ENCODE measurements around the gene KRTAP5-3.
"Not testable (repeated sequence)": the region's sequence is repeated elsewhere in the genome, so short reads cannot be mapped to it uniquely, and the experiment has no call there.

Gene KRTAP5-3

GRCh38 chr11:1608363-1608762 lies at the start of gene KRTAP5-3:
TSS of gene KRTAP5-3 (minus strand) at chr11:1608463. CDS start at chr11:1608385, 78 bp downstream.
- DNase-seq: no peak

GRCh38 chr11:1656670-1657069 lies 48.4 kb upstream of the KRTAP5-3 start:
- DNase-seq: no peak

- no peak for DNase-seq
These were observed 47.8 kb upstream of the KRTAP5-3 start for GRCh38 chr11:1656061-1656441.

GRCh38 chr11:1655168-1656060 lies 47.2 kb upstream of the KRTAP5-3 start:
- no peak for DNase-seq

- no peak for DNase-seq
These were observed 46.3 kb upstream of the KRTAP5-3 start for GRCh38 chr11:1654388-1655167.

DNA sequence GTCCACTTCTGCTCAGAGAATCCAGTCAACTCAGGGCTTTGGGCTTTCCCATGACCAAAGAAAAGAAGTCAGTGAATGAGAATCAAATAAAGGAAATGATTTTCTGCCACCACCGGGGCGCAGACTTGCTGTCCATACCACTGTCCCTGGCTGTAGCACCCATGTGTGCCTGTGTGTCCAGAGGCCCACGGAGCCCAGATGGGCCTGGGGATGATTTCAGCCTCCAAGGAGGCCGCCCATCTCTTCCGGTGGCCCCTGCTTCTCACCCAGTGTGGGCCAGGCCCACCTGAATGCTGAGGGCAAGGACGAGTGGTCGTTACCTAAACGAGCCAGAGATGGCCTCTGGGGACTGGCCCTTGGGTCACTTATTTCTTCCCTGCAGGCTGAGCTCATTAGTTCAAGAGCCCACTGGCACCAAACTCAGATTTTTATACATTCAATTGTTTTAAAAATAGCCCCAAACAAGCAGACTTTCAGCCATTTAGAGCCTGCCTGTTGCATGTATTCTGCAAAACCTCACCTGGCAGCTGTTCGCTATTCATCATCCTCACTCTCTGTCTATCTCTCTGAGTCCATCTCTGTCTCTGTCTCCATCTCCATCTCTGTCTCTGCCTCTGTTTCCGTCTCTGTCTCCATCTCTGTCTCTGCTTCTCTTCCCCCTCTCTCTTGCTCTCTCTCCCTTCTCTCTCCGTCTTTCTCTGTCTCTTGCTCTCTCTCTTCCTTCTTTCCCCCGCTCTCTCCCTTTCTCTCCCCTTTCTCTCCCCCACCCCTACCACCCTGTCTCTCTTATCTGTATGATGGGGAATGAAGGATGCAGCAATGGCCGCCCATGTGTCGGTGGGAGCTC lies 45.5 kb upstream of the KRTAP5-3 start:
- DNase-seq: no peak

- DNase-seq: peak in 13 of 14 donors; percentile 6 to 80 (median 49)
These were observed 44.7 kb upstream of the KRTAP5-3 start for GRCh38 chr11:1652771-1653540.

- DNase-seq: no peak
These were observed 44.1 kb upstream of the KRTAP5-3 start for GRCh38 chr11:1652442-1652770.

- no peak for DNase-seq
These were observed 43.8 kb upstream of the KRTAP5-3 start for GRCh38 chr11:1652026-1652425.

GRCh38 chr11:1651411-1651980 lies 43.2 kb upstream of the KRTAP5-3 start:
- no peak for DNase-seq

- DNase-seq: no peak
These were observed 42.6 kb upstream of the KRTAP5-3 start for GRCh38 chr11:1650918-1651262.

GRCh38 chr11:1650034-1650917 lies 42.0 kb upstream of the KRTAP5-3 start:
- no peak for DNase-seq

GRCh38 chr11:1648653-1649420 lies 40.6 kb upstream of the KRTAP5-3 start:
- no peak for DNase-seq

DNA sequence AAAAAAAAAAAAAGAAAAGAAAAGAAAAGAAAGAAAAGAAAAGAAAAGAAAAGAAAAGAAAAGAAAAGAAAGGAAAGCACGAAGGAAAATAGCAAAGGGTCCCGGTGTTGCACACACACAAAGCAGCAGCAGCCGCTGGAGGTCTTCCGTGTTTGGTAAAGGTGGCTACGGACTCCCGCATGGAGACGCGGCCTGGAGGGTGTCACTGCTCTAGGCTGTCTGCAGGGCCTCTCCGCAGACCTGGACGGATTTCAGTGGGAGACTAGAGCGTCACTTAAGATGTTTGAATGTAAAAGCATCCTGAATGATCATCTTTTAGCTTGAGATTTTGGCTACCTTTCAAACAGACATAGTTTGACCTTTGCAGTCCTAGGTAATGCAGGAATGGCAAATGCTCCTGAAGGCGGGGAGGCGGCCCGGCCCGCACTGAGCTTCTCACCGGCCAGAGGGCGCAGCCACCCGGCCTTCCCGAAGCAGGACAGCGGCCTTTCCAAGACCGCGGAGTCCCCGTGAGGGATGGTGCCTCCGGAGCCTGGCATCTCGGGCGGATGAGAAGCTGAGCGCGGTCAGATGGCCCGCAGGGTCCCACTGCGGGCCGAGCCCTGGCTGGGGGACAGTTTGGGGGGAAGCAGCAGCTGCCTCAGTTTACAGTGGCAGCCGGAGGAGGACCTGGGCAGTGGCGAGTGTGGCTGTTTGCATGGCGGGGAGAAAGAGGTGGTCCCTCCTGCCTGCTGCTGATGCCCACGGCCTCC lies 39.8 kb upstream of the KRTAP5-3 start:
- no peak for DNase-seq

DNA sequence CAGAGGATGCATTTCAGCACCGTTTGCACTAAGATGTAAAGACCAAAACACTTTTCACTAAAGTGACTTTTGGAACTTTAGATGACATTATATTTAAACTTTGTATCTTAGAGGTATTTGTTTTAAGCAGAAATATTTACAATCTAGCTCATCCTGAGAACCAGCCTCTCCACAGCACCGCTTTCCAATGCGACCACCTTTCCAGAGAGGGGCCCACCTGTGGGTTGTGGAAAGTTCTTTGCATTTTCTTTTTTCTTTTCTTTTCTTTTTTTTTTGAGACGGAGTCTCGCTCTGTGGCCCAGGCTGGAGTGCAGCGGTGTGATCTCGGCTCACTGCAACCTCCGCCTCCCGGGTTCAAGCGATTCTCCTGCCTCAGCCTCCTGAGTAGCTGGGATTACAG lies 38.3 kb upstream of the KRTAP5-3 start:
- not testable (repeated sequence) for DNase-seq

GRCh38 chr11:1645357-1645821 lies 37.1 kb upstream of the KRTAP5-3 start:
- DNase-seq: no peak

GRCh38 chr11:1644601-1645356 lies 36.5 kb upstream of the KRTAP5-3 start:
- no peak for DNase-seq

DNA sequence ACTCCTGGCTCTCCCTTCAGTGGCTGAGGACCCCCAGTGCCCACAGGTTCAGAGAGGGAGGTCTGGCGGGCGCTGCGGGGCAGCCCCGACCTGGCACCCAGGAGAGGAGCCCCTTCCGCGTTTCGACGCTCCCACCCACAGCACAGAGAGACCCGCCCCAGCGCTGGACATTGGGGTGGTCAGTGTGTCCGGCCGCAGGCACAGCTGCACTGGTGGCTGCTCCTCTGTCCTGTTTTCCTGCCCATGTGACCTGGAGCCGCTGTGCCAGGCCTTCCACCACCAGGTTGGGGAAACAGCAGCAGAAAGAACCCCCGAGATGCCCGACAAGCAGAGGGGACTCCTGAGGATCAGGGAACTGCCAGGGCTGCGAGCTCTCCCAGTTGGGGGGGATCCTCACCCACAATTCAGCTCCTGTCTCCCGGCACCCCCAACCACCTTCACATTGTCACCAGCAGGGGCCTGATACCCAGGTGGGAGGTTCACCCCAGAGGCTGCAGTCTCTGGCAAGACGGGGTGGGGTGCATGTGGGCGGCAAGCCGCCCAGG lies 35.0 kb upstream of the KRTAP5-3 start:
- no peak for DNase-seq

All from C1 segment of cervical spinal cord (tissue), 14 donors.